Muscle of leg (tissue), 9 donors: ENCODE results near the gene TSR2. TPM values are rescaled to one million over a fixed set of nuclear protein-coding genes. Genes with fewer than 3 reads are reported as not detected.

Experiments
- polyA plus RNA-seq, 8 donors: library from polyadenylated mRNA; unstranded; fragments of 120-200 nt; gene quantifications; one replicate each; pipeline versions ENCODE4 v1.2.1 to v1.2.3, GENCODE V29; 2013; ENCODE audit warnings: inconsistent platforms in 1 of 8, low replicate concordance in 1 of 8; ENCODE audit not compliant: insufficient read length in 8 of 8, insufficient read depth in 1 of 8
- total RNA-seq: library from RNA; stranded (reverse); fragments of 120-200 nt; gene quantifications from one replicate; pipeline ENCODE4 v1.2.4, GENCODE V29; 2013

TSR2 gene
- total and polyA plus RNA-seq, 9 donors: 24.7 to 56.5 (median 52.6) TPM

Other genes with a start within 250 kb of the TSR2 start
- gene WNK3, start 82.4 kb upstream of the TSR2 start, total RNA-seq: 4.3 TPM
- gene WNK3, start 82.4 kb upstream of the TSR2 start, polyA plus RNA-seq: 1 to 10 TPM; 1.5 to 3.1 (median 2.5) TPM
- gene FGD1, start 55.8 kb downstream of the TSR2 start, total RNA-seq: 7.0 TPM
- 10 to 100 TPM; 15.7 to 24.8 (median 20.0) TPM for gene FGD1, start 55.8 kb downstream of the TSR2 start, polyA plus RNA-seq
- gene GNL3L, start 89.8 kb downstream of the TSR2 start, total RNA-seq: 18.9 TPM
- 10 to 100 TPM in 7 of 8 donors, 1 to 10 TPM in 1; 9.9 to 20.9 (median 16.5) TPM for gene GNL3L, start 89.8 kb downstream of the TSR2 start, polyA plus RNA-seq